Activated naive CD8-positive, alpha-beta T cell treated with anti-CD3 and anti-CD28 coated beads, Interleukin-2, amount 10 ng/mL, durations not matched to agents 7 days and 5 days (primary cell): ENCODE measurements around the gene COL5A2. TPM values are rescaled to one million over a fixed set of nuclear protein-coding genes. Genes with fewer than 3 reads are reported as not detected.

Source experiments
- ATAC-seq: fragments of 150-1000 bp; cut with Tn5 transposase; one replicate; pipeline ENCODE4 v1.10.0; 2021; ENCODE audit warnings: low read depth, moderate library complexity
- POLR2A ChIA-PET: fragments of 350-600 bp; sonication (Branson Sonifier 250); formaldehyde crosslinking; loops from one replicate; lab custom pipeline; 2021; ENCODE audit warnings: antibody characterized with exemption; lab: Charles Lee
- DNase-seq: peaks from one replicate; pipeline ENCODE4 v3.0.0; 2021
- H3K27ac Mint-ChIP-seq: one replicate; pipeline ENCODE4 v1.8.0; 2022; ENCODE audit warnings: mild to moderate bottlenecking, mixed read lengths
- H3K27me3 Mint-ChIP-seq: one replicate; pipeline ENCODE4 v1.8.0; 2022; ENCODE audit warnings: mild to moderate bottlenecking, moderate library complexity, mixed read lengths
- H3K36me3 Mint-ChIP-seq: one replicate; pipeline ENCODE4 v1.8.0; 2021; ENCODE audit warnings: mild to moderate bottlenecking, mixed read lengths
- H3K4me1 Mint-ChIP-seq: one replicate; pipeline ENCODE4 v1.8.0; 2021; ENCODE audit warnings: mixed read lengths
- H3K4me3 Mint-ChIP-seq: one replicate; pipeline ENCODE4 v1.8.0; 2022; ENCODE audit warnings: mild to moderate bottlenecking, moderate library complexity, mixed read lengths
- H3K9me3 Mint-ChIP-seq: one replicate; pipeline ENCODE4 v1.8.0; 2021; ENCODE audit warnings: mixed read lengths
- total RNA-seq, 2 experiments: library from RNA; stranded (reverse); gene quantifications; one replicate each; pipeline ENCODE4 v1.2.3, GENCODE V29; 2021

The COL5A2 gene
- total RNA-seq, 2 experiments from 2014 or later = 2.2 to 2.3 TPM

GRCh38 chr2:189066037-189066436, 113.5 kb downstream of the COL5A2 start:
- Mint-ChIP-seq H3K27ac (no peak overlapping the region), H3K4me1 (no peaks in the 10 kb centered on the region), H3K27me3 (no peaks in the 10 kb centered on the region), H3K4me3 (no peak overlapping the region), H3K36me3 (no peaks in the 10 kb centered on the region), H3K9me3 (no peaks in the 10 kb centered on the region)
- no peak for DNase-seq
- POLR2A ChIA-PET = no interaction called here
- no peak for ATAC-seq

GRCh38 chr2:189060096-189060642, 119.4 kb downstream of the COL5A2 start:
- no peaks in the 10 kb centered on the region for H3K27me3 Mint-ChIP-seq
- no peaks in the 10 kb centered on the region for H3K4me1 Mint-ChIP-seq
- POLR2A ChIA-PET = no interaction called here
- ATAC-seq = no peak
- H3K9me3 Mint-ChIP-seq = no peaks in the 10 kb centered on the region
- DNase-seq = no peak
- no peak overlapping the region for H3K4me3 Mint-ChIP-seq
- H3K36me3 Mint-ChIP-seq = no peaks in the 10 kb centered on the region
- H3K27ac Mint-ChIP-seq = no peak overlapping the region

GRCh38 chr2:189057316-189057715, 122.2 kb downstream of the COL5A2 start:
- no peak for ATAC-seq

GRCh38 chr2:189056200-189057106, 123.1 kb downstream of the COL5A2 start:
- H3K27ac Mint-ChIP-seq = no peak overlapping the region
- no peaks in the 10 kb centered on the region for H3K9me3 Mint-ChIP-seq
- H3K4me1 Mint-ChIP-seq = no peaks in the 10 kb centered on the region
- DNase-seq (no peak), ATAC-seq (no peak)
- H3K36me3 Mint-ChIP-seq = no peaks in the 10 kb centered on the region
- H3K27me3 Mint-ChIP-seq = no peaks in the 10 kb centered on the region
- POLR2A ChIA-PET = no interaction called here
- no peak overlapping the region for H3K4me3 Mint-ChIP-seq

More at GRCh38 chr2:189057316-189057715, 122.2 kb downstream of the COL5A2 start:
- Mint-ChIP-seq H3K27me3 (no peaks in the 10 kb centered on the region), H3K9me3 (no peaks in the 10 kb centered on the region), H3K27ac (no peak overlapping the region), H3K4me1 (no peaks in the 10 kb centered on the region), H3K4me3 (no peak overlapping the region), H3K36me3 (no peaks in the 10 kb centered on the region)
- POLR2A ChIA-PET = no interaction called here
- DNase-seq = no peak

GRCh38 chr2:189050165-189050712, 129.3 kb downstream of the COL5A2 start:
- no peaks in the 10 kb centered on the region for H3K4me1 Mint-ChIP-seq
- ATAC-seq (no peak), DNase-seq (no peak)
- H3K4me3 Mint-ChIP-seq = no peak overlapping the region
- POLR2A ChIA-PET = no interaction called here
- H3K27ac Mint-ChIP-seq = no peak overlapping the region
- no peaks in the 10 kb centered on the region for H3K9me3 Mint-ChIP-seq
- no peaks in the 10 kb centered on the region for H3K27me3 Mint-ChIP-seq
- no peaks in the 10 kb centered on the region for H3K36me3 Mint-ChIP-seq

GRCh38 chr2:189049709-189050164, 129.8 kb downstream of the COL5A2 start:
- no peak for DNase-seq
- no peaks in the 10 kb centered on the region for H3K4me1 Mint-ChIP-seq
- ATAC-seq = no peak
- H3K4me3 Mint-ChIP-seq = no peak overlapping the region
- H3K9me3 Mint-ChIP-seq = no peaks in the 10 kb centered on the region
- no peaks in the 10 kb centered on the region for H3K27me3 Mint-ChIP-seq
- H3K36me3 Mint-ChIP-seq = no peaks in the 10 kb centered on the region
- POLR2A ChIA-PET = no interaction called here
- no peak overlapping the region for H3K27ac Mint-ChIP-seq

- no peak overlapping the region for H3K27ac Mint-ChIP-seq
- POLR2A ChIA-PET = no interaction called here
These were observed 131.4 kb downstream of the COL5A2 start for GRCh38 chr2:189048189-189048588.

GRCh38 chr2:189047171-189047888, 132.2 kb downstream of the COL5A2 start:
- Mint-ChIP-seq H3K27me3 (no peaks in the 10 kb centered on the region), H3K27ac (no peak overlapping the region), H3K4me1 (no peaks in the 10 kb centered on the region), H3K9me3 (no peaks in the 10 kb centered on the region), H3K36me3 (no peaks in the 10 kb centered on the region), H3K4me3 (no peak overlapping the region)
- ATAC-seq (no peak), DNase-seq (no peak)
- POLR2A ChIA-PET = no interaction called here

More at GRCh38 chr2:189048189-189048588, 131.4 kb downstream of the COL5A2 start:
- no peak for DNase-seq
- Mint-ChIP-seq H3K9me3 (no peaks in the 10 kb centered on the region), H3K27me3 (no peaks in the 10 kb centered on the region), H3K36me3 (no peaks in the 10 kb centered on the region), H3K4me3 (no peak overlapping the region), H3K4me1 (no peaks in the 10 kb centered on the region)
- no peak for ATAC-seq

GRCh38 chr2:189046320-189046719, 133.2 kb downstream of the COL5A2 start:
- H3K27me3 Mint-ChIP-seq = no peaks in the 10 kb centered on the region
- no peaks in the 10 kb centered on the region for H3K36me3 Mint-ChIP-seq
- no peak overlapping the region for H3K4me3 Mint-ChIP-seq
- DNase-seq (no peak), ATAC-seq (no peak)
- no peak overlapping the region for H3K27ac Mint-ChIP-seq
- H3K4me1 Mint-ChIP-seq = no peaks in the 10 kb centered on the region
- no peaks in the 10 kb centered on the region for H3K9me3 Mint-ChIP-seq
- POLR2A ChIA-PET = interaction anchor here (0.6 kb wide), 1 partner anchor 1030 kb away, joined by 3 read pairs; no protein-coding TSS in a partner anchor

GRCh38 chr2:189045836-189046235, 133.7 kb downstream of the COL5A2 start:
- Mint-ChIP-seq H3K27me3 (no peaks in the 10 kb centered on the region), H3K9me3 (no peaks in the 10 kb centered on the region), H3K36me3 (no peaks in the 10 kb centered on the region), H3K4me1 (no peaks in the 10 kb centered on the region), H3K4me3 (no peak overlapping the region), H3K27ac (no peak overlapping the region)
- DNase-seq (no peak), ATAC-seq (no peak)
- POLR2A ChIA-PET = no interaction called here

GRCh38 chr2:189037518-189037917, 142.0 kb downstream of the COL5A2 start:
- ATAC-seq = no peak
- Mint-ChIP-seq H3K27me3 (no peaks in the 10 kb centered on the region), H3K36me3 (no peaks in the 10 kb centered on the region), H3K27ac (no peak overlapping the region), H3K4me1 (no peaks in the 10 kb centered on the region), H3K4me3 (no peak overlapping the region), H3K9me3 (no peaks in the 10 kb centered on the region)
- DNase-seq = no peak
- POLR2A ChIA-PET = no interaction called here

GRCh38 chr2:189024901-189025618, 154.5 kb downstream of the COL5A2 start:
- ATAC-seq = no peak
- H3K4me1 Mint-ChIP-seq = no peaks in the 10 kb centered on the region
- no peaks in the 10 kb centered on the region for H3K36me3 Mint-ChIP-seq
- no peaks in the 10 kb centered on the region for H3K9me3 Mint-ChIP-seq
- H3K4me3 Mint-ChIP-seq = no peak overlapping the region
- H3K27ac Mint-ChIP-seq = no peak overlapping the region
- no peak for DNase-seq
- POLR2A ChIA-PET = no interaction called here
- H3K27me3 Mint-ChIP-seq = peaks cover 2% of the 10 kb centered on the region

GRCh38 chr2:189022492-189022891, 157.1 kb downstream of the COL5A2 start:
- POLR2A ChIA-PET = no interaction called here
- ATAC-seq = no peak
- Mint-ChIP-seq H3K4me3 (no peak overlapping the region), H3K9me3 (no peaks in the 10 kb centered on the region), H3K4me1 (no peaks in the 10 kb centered on the region), H3K36me3 (no peaks in the 10 kb centered on the region), H3K27me3 (peaks cover 2% of the 10 kb centered on the region), H3K27ac (no peak overlapping the region)
- no peak for DNase-seq
